GM18505 (cell line): ENCODE results near the gene RPS21.
A peak's percentile ranks its signal among the peaks of the same experiment; 100 is the strongest.
"Not testable (repeated sequence)": the region's sequence is repeated elsewhere in the genome, so short reads cannot be mapped to it uniquely, and the experiment has no call there.

Source experiments
- ATAC-seq: cut with Tn5 transposase; IDR thresholded peaks from one replicate; pipeline ENCODE4 v1.9.1; 2021; ENCODE audit not compliant: unreplicated experiment
- POLR2A ChIP-seq: IDR thresholded peaks from 4 replicates; pipeline ENCODE4 v1.6.1; 2011; ENCODE audit warnings: borderline replicate concordance; ENCODE audit not compliant: insufficient read depth, insufficient read length; ENCODE audit errors: extremely low read depth

Gene RPS21

DNA sequence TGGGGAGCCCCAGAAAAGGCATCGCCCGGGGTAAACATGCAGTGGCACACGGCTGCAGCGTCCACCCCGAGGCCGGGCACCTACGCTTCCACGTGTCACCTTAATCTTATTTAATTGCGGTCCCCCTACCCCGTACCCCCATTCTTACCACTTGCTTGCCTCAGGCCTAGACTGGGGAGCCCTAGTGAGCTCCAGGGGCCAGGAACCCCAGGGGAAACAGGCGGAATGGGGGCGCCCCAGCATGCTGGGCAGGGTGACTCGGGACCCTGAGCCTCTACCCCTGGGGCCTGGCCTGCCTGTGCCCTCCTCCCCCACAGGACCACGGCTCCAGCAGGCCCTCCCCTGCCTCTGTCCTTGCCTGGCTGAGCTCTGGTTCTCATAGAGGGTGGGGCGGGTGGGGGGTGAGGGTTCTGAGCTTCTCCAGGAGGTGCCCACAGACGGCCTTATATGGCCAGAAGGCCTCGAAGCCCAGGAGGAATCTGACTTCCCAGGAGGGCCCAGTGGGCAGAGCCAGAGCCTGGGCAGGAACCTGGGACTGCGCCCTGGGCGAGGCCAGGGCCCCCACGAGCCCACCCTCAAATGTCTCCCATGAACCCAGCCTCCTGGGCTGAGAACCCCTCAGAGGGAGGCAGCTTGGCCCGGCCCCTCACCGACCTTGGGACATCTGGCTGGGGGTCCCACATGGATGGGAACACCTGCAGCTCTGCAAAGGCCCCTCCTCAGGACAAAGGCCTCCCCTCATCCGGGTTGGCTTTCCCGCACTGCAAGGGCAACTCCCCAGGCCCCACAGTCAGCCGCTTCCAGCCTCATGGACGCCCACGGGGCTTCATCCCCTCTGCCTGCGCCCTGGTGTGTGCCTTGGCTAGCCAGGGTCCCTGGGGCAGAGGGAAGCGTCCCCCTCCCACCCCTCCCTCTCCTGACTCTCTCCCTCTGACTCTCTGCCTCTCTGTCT lies 14.6 kb upstream of the RPS21 start:
- ATAC-seq: no peak
- TF ChIP-seq POLR2A: no peak

DNA sequence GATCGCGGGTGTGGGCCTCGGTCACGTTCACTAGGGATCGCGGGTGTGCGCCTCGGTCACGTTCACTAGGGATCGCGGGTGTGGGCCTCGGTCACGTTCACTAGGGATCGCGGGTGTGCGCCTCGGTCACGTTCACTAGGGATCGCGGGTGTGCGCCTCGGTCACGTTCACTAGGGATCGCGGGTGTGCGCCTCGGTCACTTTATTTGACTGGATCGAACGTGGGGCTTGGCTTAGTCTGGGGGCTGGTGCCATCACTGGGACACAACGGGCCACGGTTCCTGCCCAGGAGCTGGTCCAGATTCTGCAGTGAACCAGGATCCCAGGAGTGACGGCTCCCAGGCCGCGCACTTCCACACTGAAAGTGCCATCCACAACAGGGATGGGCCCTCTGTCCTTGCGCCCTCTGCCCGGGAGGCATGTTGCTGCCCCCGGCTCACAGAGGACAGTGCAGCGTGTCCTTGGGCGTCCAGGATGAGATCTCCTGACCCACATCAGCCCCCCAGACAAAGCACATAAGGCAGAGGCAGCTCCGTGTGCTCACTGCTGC lies 13.2 kb upstream of the RPS21 start:
- not testable (repeated sequence) for ATAC-seq

DNA sequence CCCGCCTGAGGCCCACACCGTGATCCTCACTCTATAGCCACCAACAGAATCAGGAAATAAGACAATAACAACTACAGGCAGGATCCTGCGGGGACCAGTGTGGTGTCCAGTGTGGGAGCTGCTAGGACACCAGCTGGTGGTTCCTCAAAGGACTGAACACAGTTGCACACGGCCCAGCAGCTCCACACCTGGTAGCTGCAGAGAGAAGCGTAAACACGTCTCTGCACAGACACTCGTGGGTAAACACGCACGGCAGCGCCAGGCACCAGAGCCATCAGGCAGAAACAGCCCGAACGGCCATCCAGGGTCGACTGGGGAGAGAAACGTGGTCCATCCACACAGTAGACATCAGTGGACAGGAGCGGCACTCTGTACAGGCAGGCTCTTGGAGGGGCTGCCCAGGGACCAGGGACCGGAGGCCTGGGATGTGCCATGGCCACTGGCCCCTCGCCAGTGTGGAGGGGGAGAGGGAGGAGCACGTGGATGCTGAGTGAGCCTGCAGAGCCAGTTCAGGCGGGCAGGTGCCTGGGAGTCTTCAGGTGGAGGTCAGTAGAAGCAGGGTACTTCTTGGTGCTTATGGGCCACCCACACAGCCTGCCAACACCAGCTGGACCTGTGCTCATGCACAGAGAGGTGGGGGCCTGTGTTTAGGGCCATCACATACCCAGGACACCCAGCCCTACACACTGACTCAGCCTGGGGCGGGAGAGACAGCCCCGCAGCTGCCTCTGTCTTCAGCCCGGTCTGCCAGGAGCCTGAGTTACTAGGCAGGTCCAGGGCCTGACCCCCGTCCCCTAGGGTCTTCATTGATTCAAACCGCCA lies 12.4 kb upstream of the RPS21 start:
- no peak for ATAC-seq
- no peak for TF ChIP-seq POLR2A

DNA sequence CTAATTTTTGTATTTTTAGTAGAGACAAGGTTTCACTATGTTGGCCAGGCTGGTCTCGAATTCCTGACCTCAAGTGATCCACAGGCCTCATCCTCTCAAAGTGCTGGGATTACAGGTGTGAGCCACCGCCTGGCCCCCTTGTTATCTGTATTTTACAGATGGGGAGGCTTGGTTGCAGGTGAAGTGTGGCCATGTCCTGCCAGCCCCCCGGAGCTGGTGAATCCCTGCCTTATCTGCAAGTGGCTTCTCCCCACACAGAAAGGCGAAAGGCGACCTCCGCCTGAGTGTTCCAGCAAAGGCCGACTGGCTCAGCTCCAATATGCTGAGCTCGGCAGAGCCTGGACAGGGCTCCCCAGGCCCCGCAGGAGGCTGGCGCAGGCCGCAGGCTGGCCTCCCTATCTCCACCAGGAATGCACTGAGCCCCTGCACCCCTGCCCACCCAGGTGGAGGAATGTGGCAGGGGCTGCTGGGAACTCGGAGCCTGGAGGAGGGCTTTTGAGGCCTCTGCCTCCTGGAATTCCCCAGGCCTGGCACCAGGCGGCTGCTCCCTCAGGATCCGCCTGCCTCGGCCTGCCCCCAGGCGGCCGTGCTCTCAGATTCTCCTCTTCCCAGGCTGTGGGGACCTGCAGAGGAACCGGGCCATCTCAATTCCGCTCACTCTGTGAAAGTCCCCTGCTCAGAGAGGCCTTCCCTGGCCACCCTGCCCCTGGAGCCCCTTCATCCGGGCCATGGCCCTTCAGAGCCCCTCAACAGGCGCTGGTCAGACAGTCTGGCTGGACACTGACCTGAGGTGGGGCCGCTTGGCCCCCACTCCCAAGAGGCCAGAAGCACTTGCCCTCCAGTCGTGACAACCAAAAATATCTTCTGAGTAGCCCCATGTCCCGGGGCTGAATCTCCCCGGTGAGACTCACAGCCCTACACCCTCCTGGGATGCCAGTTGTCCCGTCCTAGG lies 10.5 kb upstream of the RPS21 start:
- TF ChIP-seq POLR2A: no peak
- no peak for ATAC-seq

DNA sequence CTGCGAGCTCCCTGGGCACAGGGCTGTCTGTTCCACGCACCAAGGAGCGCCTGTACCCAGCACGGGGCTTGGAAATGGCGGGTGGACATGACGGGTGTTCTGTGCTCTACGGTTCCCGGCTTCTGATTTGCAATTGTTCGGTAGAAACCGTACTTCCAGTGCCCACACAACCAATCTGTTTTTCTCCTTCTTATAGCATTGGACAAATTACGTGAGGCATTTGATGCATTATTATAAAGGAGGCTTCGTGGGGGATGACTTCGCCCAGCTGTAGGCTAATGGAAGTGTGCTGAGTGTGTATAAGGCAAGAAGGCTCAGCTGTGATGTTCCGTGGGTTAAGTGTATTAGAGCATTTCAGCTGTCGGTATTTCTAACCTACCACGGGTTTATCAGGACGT lies 9.8 kb upstream of the RPS21 start:
- no peak for ATAC-seq
- TF ChIP-seq POLR2A: no peak

DNA sequence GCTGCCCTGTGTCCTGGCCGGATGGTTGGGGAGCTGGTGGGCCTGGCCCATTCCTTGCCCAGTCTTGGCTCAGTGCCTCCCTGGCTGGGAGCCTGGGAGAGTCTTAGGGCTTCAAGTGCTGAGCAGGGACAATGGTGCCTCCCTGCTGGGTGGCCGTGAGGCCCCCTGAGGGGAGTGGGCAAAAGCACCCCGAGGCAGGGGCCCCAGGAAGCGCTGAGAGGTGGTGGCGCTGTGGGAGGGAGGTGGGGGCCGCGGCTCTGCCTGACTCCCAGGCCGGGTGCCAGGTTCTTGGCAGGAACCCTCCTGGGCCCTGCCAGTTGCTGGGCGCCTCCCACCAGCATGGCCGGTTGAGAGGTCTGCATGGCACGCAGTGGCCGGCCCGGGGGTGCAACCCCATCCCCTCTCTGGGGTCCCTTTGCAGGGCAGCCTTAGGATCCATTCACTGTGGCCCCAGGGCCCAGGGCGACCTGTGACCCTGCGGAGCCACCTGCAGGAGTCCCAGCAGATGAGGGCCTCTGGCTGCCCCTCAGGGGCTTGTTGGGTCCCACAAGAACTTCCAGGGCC lies 9.2 kb upstream of the RPS21 start:
- no peak for ATAC-seq
- TF ChIP-seq POLR2A: no peak

DNA sequence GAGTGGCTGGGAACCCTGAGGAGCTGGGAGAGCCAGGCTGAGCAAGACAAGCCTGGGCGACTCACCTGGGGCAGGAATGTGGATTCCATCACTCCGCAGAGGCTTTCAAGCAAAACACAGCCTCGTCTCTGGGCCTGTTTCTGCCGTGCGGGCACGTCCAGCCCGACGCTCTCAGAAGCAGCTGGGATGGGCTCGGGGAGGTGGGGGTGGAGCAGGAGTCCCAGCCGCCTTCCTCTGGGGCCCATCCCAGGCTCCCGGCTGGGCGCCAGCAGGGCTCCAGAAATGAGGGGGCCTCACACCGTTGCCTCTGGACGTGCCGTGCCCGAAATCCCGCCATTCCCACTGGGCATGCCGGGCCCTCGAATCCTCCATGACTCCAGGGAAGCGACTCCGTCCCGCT lies 8.7 kb upstream of the RPS21 start:
- no peak for ATAC-seq
- TF ChIP-seq POLR2A: no peak

DNA sequence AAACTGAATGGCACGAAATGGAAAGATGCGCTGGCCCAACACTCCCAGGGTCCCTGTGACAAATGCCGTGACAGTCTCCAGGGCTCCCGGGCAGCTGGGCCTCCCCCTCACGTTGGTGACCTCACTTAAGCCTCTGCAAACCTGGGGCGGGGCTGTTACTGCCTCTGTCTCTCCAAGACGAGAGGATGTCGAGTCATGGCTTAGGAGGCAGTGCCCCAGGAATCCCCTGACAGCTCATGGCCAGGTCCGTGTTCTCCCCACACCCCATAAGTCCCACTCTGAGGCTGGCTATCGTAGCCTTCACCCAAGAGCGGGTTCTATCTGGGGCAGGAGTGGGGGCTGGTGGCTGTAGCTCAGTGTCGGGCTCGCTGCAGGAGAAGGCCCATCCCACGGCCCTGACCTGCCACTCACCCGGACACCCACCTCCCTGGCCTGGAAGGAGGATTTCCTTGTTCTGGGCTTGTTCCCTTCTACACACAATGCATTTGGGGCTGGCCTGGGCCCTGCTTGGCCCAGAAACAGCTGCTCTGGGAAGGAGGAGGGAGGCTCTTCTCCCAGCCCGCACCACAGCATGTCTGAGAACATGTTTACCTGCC lies 5.6 kb upstream of the RPS21 start:
- no peak for ATAC-seq
- no peak for TF ChIP-seq POLR2A

DNA sequence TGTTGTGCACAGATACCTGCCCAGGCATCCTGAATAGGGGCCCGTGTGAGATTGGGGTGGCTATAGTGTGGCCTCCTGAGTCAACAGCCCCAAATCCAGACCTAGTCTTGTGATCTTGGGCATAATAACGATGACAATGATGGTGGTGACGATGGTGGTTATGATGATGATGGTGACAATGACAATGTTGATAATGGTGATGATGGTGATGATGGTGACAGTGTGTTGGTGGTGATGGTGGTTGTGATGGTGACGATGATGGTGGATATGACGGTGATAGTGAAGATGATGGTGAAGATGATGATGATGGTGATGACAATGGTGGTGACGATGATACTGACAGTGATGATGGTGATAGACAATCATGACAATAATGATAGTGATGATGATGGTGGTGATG lies 5.1 kb upstream of the RPS21 start:
- no peak for TF ChIP-seq POLR2A
- no peak for ATAC-seq

DNA sequence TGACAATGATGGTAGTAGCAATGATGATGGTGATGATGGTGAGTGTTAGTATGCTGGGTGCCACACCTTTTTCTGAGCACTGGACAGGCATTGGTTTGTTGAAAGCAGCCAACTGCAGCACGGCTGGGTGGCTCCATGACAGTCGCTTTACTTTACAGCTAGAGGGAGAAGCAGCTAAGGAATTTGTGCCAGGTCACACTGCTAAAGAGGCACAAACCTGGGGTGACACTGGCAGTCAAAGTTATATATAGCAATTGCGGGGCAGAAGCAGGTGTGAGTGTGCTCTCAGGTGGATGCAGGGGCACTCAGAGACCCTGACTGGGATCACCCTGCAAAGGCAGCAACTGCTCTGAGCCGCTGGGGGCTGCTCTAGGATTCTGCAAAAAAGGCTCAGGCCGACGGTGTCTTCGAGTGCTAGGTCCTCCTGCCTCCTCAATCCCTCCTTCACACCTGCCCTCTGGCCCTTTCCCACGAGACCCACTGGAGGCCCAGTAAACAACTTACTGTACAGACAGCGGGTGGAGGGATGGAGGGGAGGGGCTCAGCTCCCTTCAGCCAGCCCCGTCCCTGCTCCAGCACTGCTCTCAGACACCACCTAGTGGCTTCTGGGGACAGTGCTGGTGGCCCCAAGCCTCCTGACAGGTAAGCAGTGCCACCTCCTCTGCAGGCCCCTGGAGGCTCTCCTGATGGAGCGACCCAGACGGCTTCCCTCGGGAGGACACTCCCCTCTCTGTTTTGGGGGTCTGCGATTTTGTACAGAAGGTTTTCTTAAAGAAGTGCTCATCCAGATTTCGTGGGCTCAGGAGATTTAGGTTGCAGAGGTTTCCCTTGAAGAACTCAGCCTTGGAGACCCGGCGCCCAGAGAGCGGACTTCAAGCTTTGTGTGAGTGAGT lies 4.4 kb upstream of the RPS21 start:
- ATAC-seq: peak; percentile 61
- no peak for TF ChIP-seq POLR2A

DNA sequence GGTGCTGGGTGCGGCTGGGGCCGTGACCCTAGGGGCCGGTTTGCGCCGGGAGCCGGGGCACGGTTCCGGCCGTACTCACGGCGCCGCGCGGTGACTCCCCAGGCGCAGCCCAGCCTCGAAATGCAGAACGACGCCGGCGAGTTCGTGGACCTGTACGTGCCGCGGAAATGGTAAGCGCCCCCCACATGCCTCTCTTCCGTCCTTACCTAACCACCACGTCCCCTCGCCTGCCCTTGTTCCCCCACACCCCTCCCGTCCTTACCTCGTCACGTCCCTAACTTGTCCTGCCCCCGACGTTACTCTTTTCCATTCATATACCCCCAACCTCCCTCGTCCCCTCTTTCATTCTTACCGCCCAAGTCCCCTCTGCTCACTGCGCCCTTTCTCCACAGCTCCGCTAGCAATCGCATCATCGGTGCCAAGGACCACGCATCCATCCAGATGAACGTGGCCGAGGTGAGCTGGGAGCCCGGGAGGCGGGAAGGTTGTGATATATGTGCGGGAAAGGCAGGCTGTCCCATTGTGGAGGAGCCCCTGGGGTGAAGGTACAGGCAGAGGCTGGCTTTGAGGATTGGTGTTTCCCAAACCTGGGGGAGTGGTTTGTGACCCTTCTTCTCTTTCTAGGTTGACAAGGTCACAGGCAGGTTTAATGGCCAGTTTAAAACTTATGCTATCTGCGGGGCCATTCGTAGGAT lies 463 bp downstream of the RPS21 start:
- no peak for ATAC-seq

More for the DNA sequence above, 463 bp downstream of the RPS21 start:
- TF ChIP-seq POLR2A: no peak
